ENCODE measurements around the gene FIBP.

- TF ChIP-seq CTCF (IDR thresholded peaks at IDR 0.05), result no peak
- no peak for TF ChIP-seq POLR2A (IDR thresholded peaks at IDR 0.05)
These were observed 2.3 kb downstream of the FIBP start for GRCh38 chr11:65885808-65886536.

All from lower leg skin (tissue), 3 donors.